GM15510 (cell line): ENCODE measurements around the gene SIRPB2.

Experiments used
- POLR2A ChIP-seq: IDR thresholded peaks from 3 replicates; pipeline ENCODE4 v1.6.1; 2011; ENCODE audit warnings: borderline replicate concordance; ENCODE audit not compliant: insufficient read length; ENCODE audit errors: extremely low read depth

Gene SIRPB2

DNA sequence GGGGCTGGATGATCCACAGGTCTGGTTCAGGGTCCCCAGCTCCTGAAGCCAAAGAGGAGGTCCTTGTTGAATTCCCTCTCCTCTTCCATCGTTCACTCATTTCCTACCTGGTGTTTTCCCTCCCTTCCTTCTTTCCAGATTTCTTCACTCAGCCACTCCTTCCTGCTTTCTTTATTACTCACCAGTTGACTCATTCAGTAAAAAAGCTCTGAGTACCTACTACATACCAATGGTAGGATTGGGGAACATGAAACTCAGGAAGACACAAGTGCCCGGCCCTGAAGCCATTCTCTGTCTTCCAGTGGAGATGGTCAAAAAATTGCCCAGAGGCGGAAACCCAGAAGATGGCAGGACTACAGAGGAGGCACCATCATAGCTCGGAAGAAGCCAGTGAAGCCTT is 12.7 kb downstream of the SIRPB2 start:
- no peak for TF ChIP-seq POLR2A

DNA sequence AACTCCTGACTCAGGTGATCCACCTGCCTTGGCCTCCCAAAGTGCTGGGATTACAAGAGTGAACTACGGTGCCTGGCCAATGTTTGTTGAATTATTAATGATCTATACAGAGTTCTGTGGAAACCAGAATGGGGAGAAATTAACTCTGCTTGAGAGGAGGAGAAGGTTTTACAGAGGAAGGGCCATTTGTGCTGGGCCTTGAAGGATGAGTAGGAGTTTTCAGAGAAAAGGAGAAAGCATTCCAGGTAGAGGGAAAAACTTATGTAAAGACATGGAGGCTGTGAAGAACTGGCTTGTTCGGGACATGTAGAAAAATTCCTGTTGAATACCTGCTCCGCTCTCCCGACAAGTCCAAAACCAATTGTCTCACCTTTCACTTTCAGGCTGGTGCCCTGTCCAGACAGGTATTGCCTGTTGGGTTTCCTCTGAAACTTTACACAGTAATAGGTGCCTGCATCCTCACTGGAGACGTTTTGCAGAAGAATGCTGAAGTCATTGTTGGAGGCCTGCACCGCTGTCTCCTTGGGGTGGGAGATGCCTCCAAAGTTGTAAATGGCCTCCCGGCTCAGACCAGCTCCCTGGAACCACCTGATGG is 13.2 kb downstream of the SIRPB2 start:
- no peak for TF ChIP-seq POLR2A

DNA sequence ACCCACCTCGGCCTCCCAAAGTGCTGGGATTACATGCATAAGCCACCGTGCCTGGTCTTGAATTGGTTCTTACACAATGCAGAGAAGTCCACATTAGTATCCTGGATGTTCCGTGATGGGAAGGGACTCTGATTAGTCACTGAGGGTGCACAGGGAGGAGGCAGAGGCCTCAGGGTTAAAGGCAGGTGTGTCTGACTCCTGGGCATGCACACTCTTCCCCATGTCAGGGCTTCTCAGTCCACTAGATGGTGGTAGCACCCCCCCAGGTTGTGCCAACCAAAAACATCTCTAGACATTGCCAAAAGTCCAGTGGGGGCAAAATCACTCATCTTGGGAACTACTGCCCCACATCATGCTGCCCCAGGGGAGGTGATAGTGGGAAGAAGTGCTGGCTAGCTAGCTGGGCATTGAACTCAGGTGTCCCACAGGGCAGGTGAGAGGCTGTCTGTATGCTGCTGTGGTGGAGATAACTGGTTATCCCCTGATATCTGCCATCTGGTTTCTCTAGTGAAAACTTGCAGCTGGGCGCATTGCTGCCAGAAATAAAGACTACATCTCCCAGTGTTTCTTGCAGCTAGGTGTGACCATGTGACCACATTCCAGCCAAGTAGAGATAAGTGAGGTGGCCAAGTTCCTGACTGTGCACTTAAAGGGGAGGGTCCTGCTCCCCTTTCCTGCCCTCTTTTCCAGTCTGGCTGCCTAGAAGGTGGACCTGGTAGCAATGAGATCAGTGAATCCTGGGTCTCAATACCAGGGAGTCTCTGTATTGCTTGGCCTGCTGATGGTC is 16.2 kb downstream of the SIRPB2 start:
- TF ChIP-seq POLR2A = no peak

DNA sequence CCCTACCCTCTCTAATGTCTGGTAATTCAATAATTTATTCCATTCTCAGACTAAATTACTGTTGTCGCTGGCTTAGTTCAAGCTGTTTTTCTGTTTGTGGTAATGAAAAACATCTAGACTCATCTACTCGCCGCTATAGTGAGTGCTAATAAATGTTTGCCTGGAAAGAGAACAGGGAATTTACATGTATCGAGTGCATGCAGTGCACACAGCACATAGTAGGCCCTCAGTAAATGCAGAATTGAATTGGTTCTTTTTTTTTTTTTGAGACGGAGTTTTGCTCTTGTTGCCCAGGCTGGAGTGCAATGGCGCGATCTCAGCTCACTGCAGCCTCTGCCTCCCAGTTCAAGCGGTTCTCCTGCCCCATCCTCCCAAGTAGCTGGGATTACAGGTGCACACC is 16.9 kb downstream of the SIRPB2 start:
- no peak for TF ChIP-seq POLR2A

DNA sequence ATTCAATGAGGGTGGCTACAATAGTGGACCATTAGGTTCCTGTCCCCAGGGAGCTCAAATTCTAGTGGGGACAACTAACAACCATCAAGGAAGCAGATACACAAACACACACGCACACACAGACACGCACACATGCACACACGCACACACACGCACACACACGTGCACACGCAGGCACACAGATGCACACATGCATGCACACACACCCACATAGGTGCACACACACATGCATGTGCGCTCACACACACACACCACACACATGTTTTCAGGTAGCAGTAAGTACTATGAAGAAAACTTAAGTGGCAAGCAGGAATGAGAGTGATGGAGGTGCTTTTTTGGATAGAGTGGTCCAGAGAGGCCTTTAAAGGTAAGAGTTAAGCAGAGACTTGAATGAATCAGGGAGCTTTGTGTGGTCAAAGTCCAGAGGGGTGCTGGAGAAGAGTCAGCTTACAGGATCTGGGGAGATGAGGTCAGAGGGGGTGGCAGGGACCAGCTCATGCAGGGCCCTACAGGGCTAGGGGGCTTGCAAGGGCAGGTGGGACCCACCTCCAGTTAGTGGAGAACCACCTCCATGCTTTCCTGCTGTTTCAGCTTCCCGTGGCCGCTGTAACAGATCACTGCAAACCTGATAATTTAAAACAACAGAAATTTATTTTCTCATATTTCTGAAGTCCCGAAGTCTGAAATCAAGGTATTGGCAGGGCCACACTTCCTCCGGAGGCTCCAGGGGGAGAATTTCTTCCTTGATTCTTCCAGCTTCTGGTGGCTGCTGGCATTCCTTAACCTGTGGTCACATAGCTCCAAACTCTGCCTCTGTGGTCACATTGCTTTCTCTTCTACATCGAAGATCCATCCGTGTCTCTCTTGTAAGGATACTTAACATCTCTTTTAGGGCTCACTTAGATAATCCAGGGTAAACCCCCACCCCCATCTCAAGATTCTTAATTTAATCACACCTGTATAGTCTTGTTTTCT is 17.7 kb downstream of the SIRPB2 start:
- no peak for TF ChIP-seq POLR2A

DNA sequence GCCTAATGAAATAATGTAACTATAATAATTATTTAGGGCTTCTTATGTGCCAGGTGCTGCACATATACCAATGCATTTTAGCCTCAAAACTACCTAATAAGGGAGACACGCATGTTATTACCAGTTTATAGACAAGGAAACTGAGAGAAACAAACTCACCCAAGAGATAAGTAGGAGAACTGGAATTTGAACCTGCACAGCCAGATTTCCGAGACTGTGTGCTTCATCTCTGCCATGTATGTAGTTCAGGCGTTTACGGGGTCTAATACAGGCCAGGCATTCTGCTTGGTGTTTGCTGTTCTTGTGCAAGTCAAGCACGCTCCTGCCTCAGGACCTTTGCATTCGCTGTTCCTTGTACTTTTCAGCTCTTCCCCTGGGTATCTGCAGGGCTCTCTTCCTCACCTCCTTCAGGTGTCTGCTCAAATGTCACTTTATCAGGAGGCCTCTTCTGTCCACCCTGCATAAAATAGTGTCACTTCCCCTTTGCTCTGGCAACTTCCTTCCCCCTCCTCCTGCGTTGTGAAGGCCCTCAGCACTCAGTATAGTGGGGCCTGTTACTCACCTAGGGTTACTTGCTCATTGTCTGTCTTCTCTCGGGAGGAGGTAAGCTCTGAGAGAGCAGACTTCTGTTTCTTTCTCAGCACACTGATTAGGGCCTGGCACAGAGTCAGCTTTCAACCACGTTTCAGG is 18.5 kb downstream of the SIRPB2 start:
- no peak for TF ChIP-seq POLR2A

DNA sequence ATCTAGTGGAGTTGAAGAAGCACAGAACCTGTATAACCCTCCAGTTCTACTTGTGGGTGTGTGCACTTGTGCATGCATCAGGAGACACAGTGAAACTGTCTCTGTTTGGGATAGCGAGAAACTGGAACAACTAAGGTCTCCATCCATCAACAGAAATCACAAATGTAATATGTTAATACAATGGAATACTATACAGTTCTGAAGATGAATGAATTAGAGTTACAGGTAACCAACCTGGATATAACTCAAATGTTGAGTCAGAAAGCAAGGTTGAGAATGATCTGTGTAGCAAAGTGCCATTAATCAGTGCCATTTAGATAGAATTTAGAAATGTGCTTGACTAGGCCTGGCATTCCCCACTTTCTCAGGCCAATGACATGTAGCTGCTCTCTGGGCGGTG is 20.0 kb downstream of the SIRPB2 start:
- TF ChIP-seq POLR2A = no peak

DNA sequence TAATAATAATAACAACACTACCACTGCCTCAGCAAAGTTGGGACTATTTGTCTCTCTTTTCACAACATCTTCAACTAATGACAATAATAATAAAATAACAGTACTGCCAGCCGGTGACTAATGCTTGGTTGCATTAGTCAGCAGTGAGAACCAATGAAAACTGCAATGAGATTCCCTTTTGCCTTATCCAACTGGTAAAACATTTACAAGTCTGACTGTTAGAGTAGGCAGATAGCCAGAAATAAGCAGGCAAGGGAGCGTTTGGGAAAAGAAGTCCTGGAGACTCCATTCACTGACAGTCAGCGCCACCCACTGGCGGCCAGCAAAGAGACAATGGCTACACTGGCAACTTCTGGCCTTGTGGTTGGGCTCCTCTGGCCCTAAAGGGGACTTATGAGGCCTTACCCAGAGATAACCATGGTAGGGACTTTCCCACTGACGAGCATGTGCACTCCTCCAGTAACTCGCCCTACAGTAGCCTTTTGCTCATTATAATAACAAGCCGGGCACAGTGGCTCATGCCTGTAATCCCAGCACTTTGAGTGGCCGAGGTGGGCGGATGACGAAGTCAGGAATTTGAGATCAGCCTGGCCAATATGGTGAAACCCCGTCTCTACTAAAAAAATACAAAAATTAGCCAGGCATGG is 21.2 kb downstream of the SIRPB2 start:
- TF ChIP-seq POLR2A = no peak

DNA sequence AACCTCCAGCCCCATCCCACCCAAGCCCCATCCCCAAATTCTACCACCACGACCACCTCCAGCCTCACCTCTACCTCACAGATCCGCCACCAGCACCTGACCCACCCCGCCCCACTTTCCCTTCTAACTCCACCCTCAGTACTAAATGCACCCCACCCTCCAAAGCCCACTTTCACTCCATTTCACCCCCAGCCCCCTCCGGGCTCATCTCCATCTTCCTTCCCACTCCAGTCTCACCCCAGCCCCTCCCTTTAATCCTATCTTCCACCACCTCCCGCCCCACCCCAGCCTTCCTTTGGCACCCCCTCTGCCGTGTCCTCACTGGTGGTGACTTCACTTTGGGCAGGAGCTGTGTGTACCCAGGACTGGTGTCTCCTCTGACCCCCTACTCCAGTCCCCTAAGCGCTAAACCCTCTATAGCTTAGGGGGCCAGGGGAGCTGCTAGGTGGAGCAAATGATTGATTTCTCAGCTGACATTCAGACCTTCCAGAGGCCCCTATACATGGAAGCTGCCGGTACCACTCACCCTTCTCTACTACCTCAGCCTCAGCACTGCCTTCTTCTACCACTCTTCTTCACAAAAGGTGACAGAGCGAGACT is 21.8 kb downstream of the SIRPB2 start:
- no peak for TF ChIP-seq POLR2A

DNA sequence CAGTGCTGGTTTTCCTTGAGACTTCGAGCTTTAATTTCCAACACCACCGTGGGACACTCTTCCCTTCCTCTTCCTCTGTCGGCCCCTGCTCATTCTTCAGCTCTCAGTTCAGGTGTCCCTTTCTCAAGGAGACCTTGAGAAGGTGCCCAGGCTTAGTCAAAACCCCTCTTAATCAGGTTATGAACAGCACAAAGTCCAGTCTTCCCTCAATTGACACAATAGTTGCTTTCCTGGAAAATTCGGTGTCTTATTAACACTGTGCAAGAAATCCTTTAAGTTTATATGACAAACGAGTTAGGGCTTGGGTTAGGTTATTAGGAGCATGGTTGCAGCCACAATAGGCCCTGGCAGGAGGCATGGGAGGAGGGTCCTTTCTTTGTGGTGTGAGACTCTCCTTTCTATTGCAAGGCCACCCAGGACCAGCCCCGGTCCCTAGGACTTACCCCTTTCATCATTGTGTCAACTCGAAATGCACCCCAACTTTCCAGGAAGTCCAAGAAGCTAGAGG is 23.0 kb downstream of the SIRPB2 start:
- no peak for TF ChIP-seq POLR2A

DNA sequence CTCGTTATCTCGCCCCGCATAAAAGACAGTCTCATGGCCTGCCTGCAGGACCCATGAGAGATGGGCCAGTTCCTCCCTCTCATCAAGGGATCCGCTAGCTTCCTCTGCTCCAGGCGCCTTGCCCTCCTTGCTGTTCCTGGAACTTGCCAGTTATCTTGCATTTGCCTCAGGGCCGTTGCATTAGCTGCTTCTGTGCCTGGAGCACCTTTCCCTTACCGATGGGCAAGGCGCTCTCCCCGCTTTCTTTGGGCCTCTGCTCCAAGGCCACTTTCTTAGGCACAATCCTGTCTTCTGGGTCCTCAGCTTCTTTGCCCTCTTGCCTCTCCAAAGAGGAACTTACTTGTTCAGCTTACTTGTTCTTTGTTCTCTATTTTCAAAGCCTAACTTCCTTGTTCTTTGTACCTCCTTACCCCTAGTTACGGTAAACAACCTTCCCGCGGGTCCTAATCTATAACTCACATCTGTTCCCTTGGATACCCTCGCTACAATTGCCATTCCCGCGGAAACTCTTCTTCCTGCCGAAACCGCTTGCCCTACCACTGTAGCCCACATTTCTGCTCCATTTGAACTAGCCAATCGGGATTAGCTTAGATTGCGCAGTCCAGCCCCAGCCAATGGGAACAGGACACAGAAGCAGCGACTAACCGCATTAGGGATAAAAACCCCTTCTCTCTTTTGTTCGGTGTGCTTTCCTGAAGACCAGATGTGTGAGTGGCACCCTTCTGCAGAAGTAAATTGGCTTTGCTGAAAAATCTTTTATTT is 23.7 kb downstream of the SIRPB2 start:
- no peak for TF ChIP-seq POLR2A

DNA sequence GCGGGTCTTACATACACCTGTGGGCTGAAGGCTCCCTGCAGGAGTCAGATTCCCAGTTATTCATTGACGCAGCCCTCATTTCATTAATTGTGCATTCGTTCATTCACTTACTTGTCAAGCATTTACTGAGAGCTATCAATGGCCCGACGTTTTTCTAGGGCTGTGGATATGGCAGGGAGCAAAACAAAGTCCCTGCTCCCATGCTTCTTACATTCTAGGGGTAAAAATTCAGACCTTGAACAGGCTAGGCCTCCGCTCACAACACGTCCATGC is 24.2 kb downstream of the SIRPB2 start:
- TF ChIP-seq POLR2A = no peak
